Measurements from ENCODE around the gene TTC39A. TPM values are rescaled to one million over a fixed set of nuclear protein-coding genes. Genes with fewer than 3 reads are reported as not detected.

Gene TTC39A
- total and polyA plus RNA-seq, 2 of the 13 experiments (the other 11 are each of a cell fraction or from before 2014, with no cell fraction given) = 0.33 to 1.5 TPM

GRCh38 chr1:51305371-51305823, 25.0 kb downstream of the TTC39A start (continued):
- TF ChIP-seq MYPOP (CRISPR knock-in tag; IDR thresholded peaks at IDR 0.05) = no peak
- TF ChIP-seq HOMEZ (CRISPR knock-in tag; IDR thresholded peaks at IDR 0.05; ENCODE audit: low read depth) = no peak
- no peak for TF ChIP-seq ZNF24 (IDR thresholded peaks at IDR 0.05)
- no peak for TF ChIP-seq NFIB (CRISPR knock-in tag; IDR thresholded peaks at IDR 0.05; ENCODE audit: borderline replicate concordance)
- no peak for TF ChIP-seq ZBTB44 (CRISPR knock-in tag; IDR thresholded peaks at IDR 0.05)
- TF ChIP-seq CREM (IDR thresholded peaks at IDR 0.05) = no peak
- no peak for TF ChIP-seq CREM (CRISPR knock-in tag; IDR thresholded peaks at IDR 0.05)
- no peak for TF ChIP-seq KLF16 (CRISPR knock-in tag; IDR thresholded peaks at IDR 0.05)
- TF ChIP-seq SALL1 (CRISPR knock-in tag; IDR thresholded peaks at IDR 0.05) = peak; percentile 17; the same call in 1 of the 2 replicates
- TF ChIP-seq ZNF569 (CRISPR knock-in tag; IDR thresholded peaks at IDR 0.05; ENCODE audit: borderline replicate concordance) = no peak
- TF ChIP-seq POLR2AphosphoS2 (IDR thresholded peaks at IDR 0.05; ENCODE audit: low read depth, low read length) = no peak
- no peak for TF ChIP-seq PLRG1 (conservative IDR thresholded peaks at IDR 0.05)
- TF ChIP-seq KDM5B (CRISPR knock-in tag; IDR thresholded peaks at IDR 0.05; ENCODE audit: borderline replicate concordance) = no peak
- no peak for TF ChIP-seq NR1H2 (CRISPR knock-in tag; IDR thresholded peaks at IDR 0.05; ENCODE audit: borderline replicate concordance, low read depth)
- no peak for TF ChIP-seq ZNF121 (CRISPR knock-in tag; IDR thresholded peaks at IDR 0.05)
- TF ChIP-seq ARHGAP35 (CRISPR knock-in tag; IDR thresholded peaks at IDR 0.05; ENCODE audit: borderline replicate concordance) = no peak
- TF ChIP-seq ELF4 (CRISPR knock-in tag; IDR thresholded peaks at IDR 0.05; ENCODE audit: borderline replicate concordance) = no peak
- no peak for TF ChIP-seq BHLHE40 (IDR thresholded peaks at IDR 0.05; ENCODE audit: low read length)
- TF ChIP-seq RARG (CRISPR knock-in tag; IDR thresholded peaks at IDR 0.05; ENCODE audit: low read depth) = no peak
- no peak for TF ChIP-seq ZNF343 (CRISPR knock-in tag; IDR thresholded peaks at IDR 0.05)
- no peak for TF ChIP-seq ARID3A (IDR thresholded peaks at IDR 0.05; ENCODE audit: low read depth, low read length)
- no peak for TF ChIP-seq MYC (CRISPR knock-in tag; IDR thresholded peaks at IDR 0.05; ENCODE audit: borderline replicate concordance)
- 0 out of 2 replicates have a peak, but pooled peaks have one; percentile 16 for TF ChIP-seq DRAP1 (CRISPR knock-in tag; IDR thresholded peaks at IDR 0.05)
- no peak for TF ChIP-seq SYNCRIP (IDR thresholded peaks at IDR 0.05; ENCODE audit: insufficient read depth, low read depth, low read length)
